Thyroid gland (tissue), 4 donors: ENCODE measurements around the gene CARMIL1.

Experiments
- CTCF ChIP-seq, 6 experiments: fragments of 200-600 bp in 3 of 6; fragments of 450-650 bp in 3 of 6; sonication (generic) in 3 of 6; IDR thresholded peaks; one replicate each; pipeline ENCODE4 v1.5.1; 2016 to 2019; ENCODE audit warnings: antibody characterized with exemption in 6 of 6, mild to moderate bottlenecking in 2 of 6, inconsistent platforms in 1 of 6, moderate library complexity in 1 of 6
- POLR2A ChIP-seq, 2 donors: fragments of 450-650 bp; IDR thresholded peaks; one replicate each; pipeline ENCODE4 v1.6.1; 2017; ENCODE audit warnings: antibody characterized with exemption in 2 of 2, mild to moderate bottlenecking in 2 of 2, moderate library complexity in 1 of 2

GRCh38 chr6:25250878-25251277 is 28.3 kb upstream of the CARMIL1 start:
- TF ChIP-seq CTCF (IDR thresholded peaks at IDR 0.05) (no peak), POLR2A (IDR thresholded peaks at IDR 0.05) (no peak)
